Naive thymus-derived CD4-positive, alpha-beta T cell (primary cell): ENCODE measurements around the gene SEC24B. TPM values are rescaled to one million over a fixed set of nuclear protein-coding genes. Genes with fewer than 3 reads are reported as not detected.

ENCODE experiments used
- ATAC-seq: fragments of 150-1000 bp; cut with Tn5 transposase; 2 replicates; pipeline ENCODE4 v1.10.0; 2021; ENCODE audit warnings: mild to moderate bottlenecking, moderate library complexity
- CTCF ChIA-PET: fragments of 350-600 bp; sonication (Branson Sonifier 250); formaldehyde crosslinking; loops from one replicate; lab custom pipeline; 2021; ENCODE audit warnings: antibody characterized with exemption; lab: Charles Lee
- POLR2A ChIA-PET: fragments of 350-600 bp; sonication (Branson Sonifier 250); formaldehyde crosslinking; loops from one replicate; lab custom pipeline; 2021; ENCODE audit warnings: antibody characterized with exemption, inconsistent platforms; lab: Charles Lee
- DNase-seq, 9 donors: peaks; one replicate each; pipeline versions ENCODE4 v3.0.0 to v3.0.0-alpha.2; 2020 to 2022; ENCODE audit warnings: mixed read lengths in 1 of 9
- H3K27ac ChIP-seq: one replicate; pipeline ENCODE4 v1.7.0; 2013; ENCODE audit warnings: mild to moderate bottlenecking, low read depth, low read length, moderate library complexity
- H3K27me3 ChIP-seq, 2 donors: one replicate each; pipeline ENCODE4 v1.7.0; 2013; ENCODE audit warnings: low read length in 2 of 2, mild to moderate bottlenecking in 2 of 2, moderate library complexity in 2 of 2; ENCODE audit not compliant: control insufficient read depth in 2 of 2, insufficient read depth in 2 of 2
- H3K36me3 ChIP-seq, 3 experiments: 1 replicate in 2 of 3; 2 replicates in 1 of 3; pipeline ENCODE4 v1.7.0; 2013; ENCODE audit warnings: low read length in 3 of 3, mild to moderate bottlenecking in 3 of 3, moderate library complexity in 1 of 3; ENCODE audit not compliant: insufficient read depth in 3 of 3, control insufficient read depth in 2 of 3
- H3K4me1 ChIP-seq, 2 donors: one replicate each; pipeline ENCODE4 v1.7.0; 2013; ENCODE audit warnings: low read length in 2 of 2, mild to moderate bottlenecking in 2 of 2, moderate library complexity in 1 of 2; ENCODE audit not compliant: control insufficient read depth in 2 of 2, insufficient read depth in 2 of 2
- H3K4me3 ChIP-seq: 2 replicates; pipeline ENCODE4 v1.7.0; 2013; ENCODE audit warnings: mild to moderate bottlenecking, low read length
- H3K9me3 ChIP-seq, 3 experiments: 1 replicate in 2 of 3; 2 replicates in 1 of 3; pipeline ENCODE4 v1.7.0; 2013; ENCODE audit warnings: low read length in 3 of 3; ENCODE audit not compliant: control insufficient read depth in 2 of 3
- H3K27ac Mint-ChIP-seq, 9 donors: one replicate each; pipeline ENCODE4 v1.8.0; 2020 to 2022; ENCODE audit warnings: mixed read lengths in 9 of 9, mild to moderate bottlenecking in 8 of 9, moderate library complexity in 5 of 9, inconsistent platforms in 2 of 9
- H3K27me3 Mint-ChIP-seq, 5 donors: one replicate each; pipeline ENCODE4 v1.8.0; 2021 to 2022; ENCODE audit warnings: mixed read lengths in 5 of 5, mild to moderate bottlenecking in 1 of 5
- H3K36me3 Mint-ChIP-seq, 5 donors: one replicate each; pipeline ENCODE4 v1.8.0; 2020 to 2022; ENCODE audit warnings: mixed read lengths in 5 of 5, mild to moderate bottlenecking in 3 of 5, inconsistent platforms in 1 of 5
- H3K4me1 Mint-ChIP-seq, 7 donors: one replicate each; pipeline ENCODE4 v1.8.0; 2020 to 2022; ENCODE audit warnings: mixed read lengths in 7 of 7, mild to moderate bottlenecking in 3 of 7, inconsistent platforms in 1 of 7
- H3K4me3 Mint-ChIP-seq, 10 donors: one replicate each; pipeline ENCODE4 v1.8.0; 2020 to 2022; ENCODE audit warnings: mild to moderate bottlenecking in 10 of 10, mixed read lengths in 10 of 10, moderate library complexity in 6 of 10, inconsistent platforms in 2 of 10
- H3K9me3 Mint-ChIP-seq, 11 donors: one replicate each; pipeline ENCODE4 v1.8.0; 2020 to 2022; ENCODE audit warnings: mixed read lengths in 11 of 11, mild to moderate bottlenecking in 4 of 11, inconsistent platforms in 1 of 11, moderate library complexity in 1 of 11
- intact Hi-C, 2 donors: fragments of 100-400 bp; cut with micrococcal nuclease; formaldehyde crosslinking; loops; one replicate each; pipeline ENCODE4 v1.15.1; 2023
- polyA plus RNA-seq, 2 donors: library from polyadenylated mRNA; unstranded; fragments of 300-500 nt; fragmentation: Illumina TruSeq; gene quantifications; one replicate each; pipeline ENCODE4 v1.2.3, GENCODE V29; 2021
- total RNA-seq, 6 experiments: library from RNA in 5 of 6; stranded (reverse) in 5 of 6; gene quantifications; 1 replicate in 5 of 6; 2 replicates in 1 of 6; pipeline ENCODE4 v1.2.3 and lab custom pipeline; 2021 to 2026

SEC24B gene
- total and polyA plus RNA-seq, 7 experiments from 2014 or later: 14.5 to 41.8 (median 33.2) TPM

DNA sequence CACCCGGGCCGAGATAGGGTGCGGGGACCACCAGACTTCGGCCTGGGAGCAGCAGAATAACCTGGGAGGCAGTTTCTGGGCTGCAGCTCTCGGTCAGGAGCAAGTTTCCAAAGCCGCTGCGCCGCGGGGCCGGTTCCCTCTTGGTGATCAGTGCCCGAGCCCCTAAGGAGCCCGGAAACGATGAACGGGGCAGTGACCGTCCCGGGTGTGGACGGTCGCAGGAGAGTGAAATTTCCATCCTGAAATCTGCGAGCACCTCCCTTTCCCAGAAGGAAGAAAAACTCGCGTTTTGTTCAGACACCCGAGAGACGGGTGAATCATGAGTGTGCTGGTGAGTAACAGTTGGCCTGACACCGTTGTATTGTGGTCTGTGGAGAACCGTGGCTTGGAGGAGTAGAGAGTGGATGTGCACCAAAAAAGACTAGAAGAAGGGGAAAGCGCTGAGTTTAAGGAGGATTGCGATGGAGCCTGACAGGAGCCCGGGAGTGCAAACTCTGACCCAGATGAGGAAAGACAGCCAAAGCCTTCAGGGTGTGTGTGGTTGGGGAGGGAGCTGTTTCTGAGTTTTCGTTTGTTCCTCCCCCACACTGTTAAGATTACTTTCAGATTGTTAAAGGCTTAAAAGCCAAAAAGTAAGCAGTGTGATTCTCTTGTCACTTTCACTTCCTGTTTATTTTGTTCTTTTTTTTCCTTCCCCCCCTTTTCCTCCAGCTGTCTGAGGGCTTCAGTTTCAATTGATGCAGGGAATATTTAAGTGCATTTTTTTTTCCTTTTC lies 127.3 kb downstream of the SEC24B start:
- peak overlapping the region; percentile 88 to 100 (median 98) for H3K27ac Mint-ChIP-seq
- peaks cover 0 to 13% (median 0%) of the 10 kb centered on the region in 3 experiments for H3K36me3 ChIP-seq
- peaks cover 33 to 78% (median 59%) of the 10 kb centered on the region in 7 donors for H3K4me1 Mint-ChIP-seq
- H3K36me3 Mint-ChIP-seq: peaks cover 8 to 35% (median 22%) of the 10 kb centered on the region in 5 donors
- H3K27me3 Mint-ChIP-seq: no peaks in the 10 kb centered on the region
- intact Hi-C loops: loop anchor here (1.0 to 10.0 kb wide), 17 partner anchors 12 to 1840 kb away; partner anchors contain the start of genes CASP6 (in 2 of the 2), ELOVL6 (in 2 of the 2), GAR1 (in 2 of the 2) and PAPSS1 (in 2 of the 2)
- peaks cover 0 to 3% (median 0%) of the 10 kb centered on the region in 11 donors for H3K9me3 Mint-ChIP-seq
- peak overlapping the region; percentile 83 for H3K4me3 ChIP-seq
- peaks cover 25 to 45% of the 10 kb centered on the region in 2 donors for H3K4me1 ChIP-seq
- peak overlapping the region; percentile 96 for H3K27ac ChIP-seq
- H3K4me3 Mint-ChIP-seq: peak overlapping the region; percentile 89 to 100 (median 98)
- H3K9me3 ChIP-seq: no peaks in the 10 kb centered on the region
- CTCF ChIA-PET: interaction anchor here (0.6 to 3.2 kb wide), 10 partner anchors 14 to 191 kb away, joined by 3 to 14 read pairs (median 4); partner anchors contain the start of gene SEC24B
- POLR2A ChIA-PET: interaction anchor here (0.6 to 4.7 kb wide), 27 partner anchors 8 to 943 kb away, joined by 3 to 66 read pairs (median 4); partner anchors contain the start of genes CASP6, GAR1 and PLA2G12A
- H3K27me3 ChIP-seq: no peaks in the 10 kb centered on the region
- DNase-seq (peak; percentile 14 to 85 (median 79)), ATAC-seq (peak; percentile 65)

DNA sequence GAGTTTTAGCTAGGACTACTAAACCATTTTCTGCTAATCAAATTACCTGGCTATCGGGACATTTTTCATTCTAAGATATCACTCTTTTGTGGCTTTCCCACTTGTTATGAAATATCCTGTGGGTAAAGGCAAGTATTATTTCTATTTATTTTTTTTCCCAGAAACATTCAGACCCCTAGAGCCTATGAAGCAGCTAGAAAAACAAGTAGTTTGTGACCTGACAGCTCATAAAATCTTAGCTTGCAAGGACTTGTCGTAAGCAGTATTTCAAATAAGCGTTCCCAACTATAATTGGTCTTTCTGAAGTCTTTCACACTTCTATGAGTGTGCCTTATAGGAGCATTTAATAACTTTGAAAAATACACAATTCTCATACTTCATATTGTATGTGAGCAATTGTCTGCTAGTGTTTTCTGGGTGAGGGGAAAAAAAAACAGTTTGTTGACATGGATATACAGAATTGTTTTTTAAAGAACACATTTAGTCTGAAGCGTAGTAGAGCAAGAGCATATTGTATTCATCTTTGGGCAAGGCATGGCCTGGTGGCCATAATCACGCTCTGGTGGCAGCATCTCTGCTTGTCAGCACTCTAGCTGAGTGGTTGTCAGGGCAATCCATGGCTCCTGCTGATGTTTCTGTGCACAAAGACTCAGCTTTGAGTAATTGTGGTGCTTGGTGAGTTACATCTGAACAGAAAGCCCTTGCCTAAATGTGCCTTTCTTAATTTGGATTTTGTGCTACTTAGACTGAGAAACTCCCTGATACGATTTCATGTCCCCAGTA lies 129.0 kb downstream of the SEC24B start:
- H3K36me3 ChIP-seq: peaks cover 0 to 13% (median 0%) of the 10 kb centered on the region in 3 experiments
- ATAC-seq (no peak), DNase-seq (no peak)
- H3K9me3 ChIP-seq: no peaks in the 10 kb centered on the region
- intact Hi-C loops: loop anchor here (5.0 to 10.0 kb wide), 5 partner anchors 35 to 1838 kb away; partner anchors contain the start of genes ELOVL6 (in 1 of the 2) and PAPSS1 (in 1 of the 2)
- peak overlapping the region; percentile 83 for H3K4me3 ChIP-seq
- H3K27ac ChIP-seq: peak overlapping the region; percentile 96
- peaks cover 25 to 45% of the 10 kb centered on the region in 2 donors for H3K4me1 ChIP-seq
- Mint-ChIP-seq H3K36me3 (peaks cover 4 to 31% (median 21%) of the 10 kb centered on the region in 5 donors), H3K4me3 (peak overlapping the region; percentile 89 to 100 (median 98)), H3K27me3 (no peaks in the 10 kb centered on the region), H3K27ac (peak overlapping the region; percentile 34 to 100 (median 97)), H3K4me1 (peaks cover 32 to 86% (median 63%) of the 10 kb centered on the region in 7 donors), H3K9me3 (peaks cover 0 to 3% (median 0%) of the 10 kb centered on the region in 11 donors)
- H3K27me3 ChIP-seq: no peaks in the 10 kb centered on the region
- ChIA-PET POLR2A (interaction anchor here (0.5 to 2.7 kb wide), 13 partner anchors 9 to 167 kb away, joined by 3 to 15 read pairs (median 5); partner anchors contain the start of gene SEC24B), CTCF (interaction anchor here (0.6 to 1.9 kb wide), 4 partner anchors 9 to 132 kb away, joined by 3 to 6 read pairs (median 3); no protein-coding TSS in a partner anchor)

DNA sequence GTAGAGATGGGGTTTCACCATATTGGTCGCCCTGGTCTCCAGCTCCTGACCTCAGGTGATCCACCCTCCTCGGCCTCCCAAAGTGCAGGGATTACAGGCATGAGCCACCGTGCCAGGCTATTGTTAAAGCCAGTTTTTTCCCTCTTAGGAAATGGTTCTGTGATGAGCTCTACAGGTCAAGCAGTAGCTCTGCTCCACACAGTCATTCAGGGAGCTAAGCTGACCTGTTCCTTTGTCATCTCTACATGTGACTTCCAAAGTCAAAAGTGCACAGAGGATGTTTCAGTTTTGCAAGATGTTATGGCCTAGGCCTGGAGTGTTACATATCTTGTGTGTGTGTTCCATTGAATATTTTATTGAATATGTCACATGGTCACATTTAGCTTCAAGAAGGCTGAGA lies 137.9 kb downstream of the SEC24B start:
- Mint-ChIP-seq H3K27ac (peak overlapping the region in 4 of 9 donors; percentile 15 to 47 (median 22)), H3K36me3 (peaks cover 3 to 41% (median 33%) of the 10 kb centered on the region in 5 donors), H3K4me1 (peaks cover 50 to 93% (median 81%) of the 10 kb centered on the region in 7 donors), H3K4me3 (peak overlapping the region in 4 of 10 donors; percentile 1 to 39 (median 31)), H3K9me3 (peaks cover 0 to 9% (median 0%) of the 10 kb centered on the region in 11 donors), H3K27me3 (no peaks in the 10 kb centered on the region)
- Histone ChIP-seq H3K27me3 (no peaks in the 10 kb centered on the region), H3K9me3 (no peaks in the 10 kb centered on the region), H3K27ac (no peak overlapping the region), H3K4me3 (no peak overlapping the region), H3K4me1 (peaks cover 32 to 38% of the 10 kb centered on the region in 2 donors), H3K36me3 (peaks cover 0 to 8% (median 0%) of the 10 kb centered on the region in 3 experiments)
- intact Hi-C loops: no loop called here
- no peak for ATAC-seq
- ChIA-PET CTCF (interaction anchor here (1.0 to 1.5 kb wide), 5 partner anchors 8 to 138 kb away, joined by 3 to 7 read pairs (median 4); partner anchors contain the start of genes MCUB and SEC24B), POLR2A (interaction anchor here (0.8 to 1.8 kb wide), 4 partner anchors 9 to 48 kb away, joined by 3 to 7 read pairs (median 4); no protein-coding TSS in a partner anchor)
- DNase-seq: no peak

DNA sequence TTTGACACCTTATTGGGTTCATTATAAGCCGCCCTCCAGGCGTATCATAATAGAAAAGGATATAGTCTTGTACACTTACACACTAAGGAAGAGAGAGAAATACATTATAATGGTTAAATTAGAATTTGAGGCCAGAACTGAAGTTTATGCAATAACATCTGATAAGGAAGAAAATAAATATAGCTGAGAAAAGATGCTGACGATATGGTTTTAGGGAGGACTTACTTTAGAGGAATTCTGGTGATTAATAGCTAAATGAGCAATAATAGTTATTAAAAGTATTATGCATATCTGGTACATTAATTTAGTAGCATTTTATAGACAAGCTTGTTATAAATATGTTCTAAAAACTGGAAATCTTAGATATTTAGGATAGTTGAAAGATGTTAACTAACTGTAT lies 138.5 kb downstream of the SEC24B start:
- ChIA-PET POLR2A (interaction anchor here (0.8 to 1.8 kb wide), 5 partner anchors 10 to 48 kb away, joined by 3 to 7 read pairs (median 4); no protein-coding TSS in a partner anchor), CTCF (interaction anchor here (0.7 to 1.5 kb wide), 6 partner anchors 9 to 139 kb away, joined by 3 to 7 read pairs (median 4); partner anchors contain the start of genes MCUB and SEC24B)
- H3K27ac Mint-ChIP-seq: peak overlapping the region in 3 of 9 donors; percentile 15 to 47 (median 27)
- no peak overlapping the region for H3K4me3 ChIP-seq
- DNase-seq (no peak), ATAC-seq (no peak)
- no peaks in the 10 kb centered on the region for H3K27me3 Mint-ChIP-seq
- H3K27ac ChIP-seq: no peak overlapping the region
- peak overlapping the region in 3 of 10 donors; percentile 1 to 39 (median 8) for H3K4me3 Mint-ChIP-seq
- peaks cover 53 to 93% (median 81%) of the 10 kb centered on the region in 7 donors for H3K4me1 Mint-ChIP-seq
- peaks cover 3 to 43% (median 33%) of the 10 kb centered on the region in 5 donors for H3K36me3 Mint-ChIP-seq
- H3K9me3 Mint-ChIP-seq: peaks cover 0 to 9% (median 0%) of the 10 kb centered on the region in 11 donors
- H3K9me3 ChIP-seq: no peaks in the 10 kb centered on the region
- peaks cover 33 to 41% of the 10 kb centered on the region in 2 donors for H3K4me1 ChIP-seq
- intact Hi-C loops: no loop called here
- H3K36me3 ChIP-seq: peaks cover 0 to 8% (median 0%) of the 10 kb centered on the region in 3 experiments
- H3K27me3 ChIP-seq: no peaks in the 10 kb centered on the region

DNA sequence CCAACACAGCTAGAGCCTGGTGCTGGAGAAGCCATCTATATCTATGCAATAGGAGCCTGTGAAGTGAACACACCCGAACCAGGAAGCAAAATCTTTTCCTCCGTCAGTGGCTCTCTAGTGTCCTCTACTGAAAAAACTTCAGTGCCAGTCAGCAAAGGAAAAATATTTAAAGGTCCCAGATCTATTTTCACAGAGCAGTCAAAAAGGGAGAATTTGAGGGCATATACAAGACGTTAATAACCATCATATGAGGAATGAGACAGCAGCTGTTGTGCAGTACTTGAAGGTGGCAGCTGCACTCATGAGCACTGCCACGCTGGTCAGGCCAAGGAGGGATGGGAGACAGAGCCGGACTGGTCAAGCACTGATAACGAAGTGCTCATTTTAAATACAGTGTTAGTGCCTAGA lies 140.8 kb downstream of the SEC24B start:
- Histone ChIP-seq H3K4me3 (peak overlapping the region; percentile 17), H3K36me3 (peaks cover 0 to 6% (median 0%) of the 10 kb centered on the region in 3 experiments), H3K27ac (no peak overlapping the region), H3K27me3 (no peaks in the 10 kb centered on the region), H3K4me1 (peaks cover 31 to 32% of the 10 kb centered on the region in 2 donors), H3K9me3 (no peaks in the 10 kb centered on the region)
- H3K27ac Mint-ChIP-seq: peak overlapping the region in 8 of 9 donors; percentile 26 to 89 (median 75)
- no peaks in the 10 kb centered on the region for H3K27me3 Mint-ChIP-seq
- peak overlapping the region; percentile 42 to 83 (median 70) for H3K4me3 Mint-ChIP-seq
- peak; percentile 82 for ATAC-seq
- peaks cover 47 to 93% (median 81%) of the 10 kb centered on the region in 7 donors for H3K4me1 Mint-ChIP-seq
- ChIA-PET POLR2A (interaction anchor here (0.8 to 2.8 kb wide), 6 partner anchors 11 to 76 kb away, joined by 3 to 23 read pairs (median 6); partner anchors contain the start of gene MCUB), CTCF (interaction anchor here (0.9 to 2.5 kb wide), 5 partner anchors 9 to 74 kb away, joined by 3 to 14 read pairs (median 4); partner anchors contain the start of gene MCUB)
- peaks cover 3 to 38% (median 36%) of the 10 kb centered on the region in 5 donors for H3K36me3 Mint-ChIP-seq
- DNase-seq: peak in 7 of 9 donors; percentile 24 to 61 (median 51)
- intact Hi-C loops: loop anchor here (1.0 kb wide), 3 partner anchors 13 to 141 kb away; partner anchors contain the start of gene SEC24B (in 1 of the 2)
- H3K9me3 Mint-ChIP-seq: peaks cover 0 to 9% (median 0%) of the 10 kb centered on the region in 11 donors
